Stimulated activated CD8-positive, alpha-beta memory T cell treated with anti-CD3 and anti-CD28 coated beads, Interleukin-12 subunit alpha, Interleukin-12 subunit beta, amount 100 ng/mL, for 4 hours (primary cell): ENCODE measurements around the gene FIBP.

Experiments
- DNase-seq: peaks from one replicate; pipeline ENCODE4 v3.0.0-alpha.2; 2020; ENCODE audit warnings: low read depth

Gene FIBP

DNA sequence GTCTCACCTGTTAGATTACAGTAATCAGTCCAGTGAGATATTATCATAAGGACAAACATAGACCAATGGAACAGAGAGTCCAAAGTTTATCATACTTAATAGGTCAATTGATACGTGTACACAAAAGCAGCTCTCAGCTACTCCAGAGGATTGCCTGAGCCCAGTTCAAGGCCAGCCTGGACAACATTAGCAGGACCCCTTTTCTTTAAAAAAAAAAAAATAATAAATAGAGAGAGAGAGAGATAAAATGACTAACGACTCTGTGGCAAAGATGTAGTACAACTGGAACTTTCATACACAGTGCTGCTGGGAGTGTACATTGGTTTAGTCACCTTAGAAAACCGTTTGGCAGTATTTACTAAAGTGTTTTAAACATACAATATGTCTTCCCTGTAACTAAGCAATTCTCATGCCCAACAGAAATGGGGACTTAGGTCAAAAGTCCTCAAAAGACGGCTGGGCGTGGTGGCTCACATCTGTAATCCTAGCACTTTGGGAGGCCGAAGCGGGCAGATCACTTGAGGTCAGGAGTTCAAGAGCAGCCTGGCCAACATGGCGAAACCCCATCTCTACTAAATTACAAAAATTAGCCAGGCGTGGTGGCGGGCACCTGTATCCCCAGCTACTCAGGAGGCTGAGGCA is 43.9 kb downstream of the FIBP start:
- DNase-seq, result no peak

DNA sequence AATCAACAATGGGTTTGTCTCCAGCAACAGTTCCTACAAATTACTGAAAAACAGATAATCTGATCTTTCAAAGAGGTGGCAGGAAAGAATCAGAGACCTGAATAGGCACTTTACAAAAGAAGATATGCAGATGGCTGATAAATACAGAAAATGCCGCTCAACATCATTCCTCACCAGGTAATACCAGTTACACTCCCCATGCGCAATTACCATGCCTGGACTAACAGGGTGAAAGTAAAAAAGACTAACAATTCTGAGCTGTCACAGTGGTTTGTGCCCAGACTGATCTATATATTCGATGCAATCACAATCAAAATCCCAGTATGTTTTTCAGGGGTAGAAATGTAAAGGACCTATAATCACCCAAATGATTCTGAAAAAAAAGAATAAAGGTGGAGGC is 44.5 kb downstream of the FIBP start:
- no peak for DNase-seq

DNA sequence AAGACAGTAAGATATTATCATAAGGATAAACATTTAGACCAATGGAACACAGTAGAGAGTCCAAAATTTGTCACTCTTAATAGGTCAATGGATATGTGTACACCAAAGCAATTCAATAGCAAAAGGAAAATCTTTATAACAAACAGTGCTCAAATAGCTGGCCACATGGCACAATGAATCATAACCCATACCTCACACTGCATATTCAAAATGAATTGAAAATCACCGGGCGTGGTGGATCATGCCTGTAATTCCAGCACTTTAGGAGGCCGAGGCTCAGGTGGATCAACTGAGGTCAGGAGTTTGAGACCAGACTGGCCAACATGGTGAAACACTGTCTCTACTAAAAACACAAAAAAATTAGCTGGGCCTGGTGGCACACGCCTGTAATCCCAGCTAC is 46.1 kb downstream of the FIBP start:
- no peak for DNase-seq

DNA sequence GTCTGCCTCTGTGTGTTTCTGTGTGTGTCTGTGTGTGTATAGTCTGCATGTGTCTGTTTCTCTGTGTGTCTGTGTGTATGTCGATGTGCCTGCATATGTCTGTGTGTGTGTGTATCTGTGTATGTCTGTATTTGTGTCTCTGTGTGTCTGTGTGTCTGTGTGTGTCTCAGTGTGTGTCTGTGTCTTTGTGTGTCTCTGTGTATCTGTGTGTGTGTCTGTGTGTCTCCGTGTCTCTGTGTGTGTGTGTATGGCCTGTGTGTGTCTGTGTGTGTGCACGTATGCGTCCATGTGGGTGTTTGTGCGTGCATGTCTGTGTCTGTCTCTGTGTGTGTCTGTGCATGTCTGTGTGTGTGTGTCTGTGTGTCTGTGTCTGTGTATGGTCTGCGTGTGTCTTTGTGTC is 54.1 kb downstream of the FIBP start:
- no peak for DNase-seq
